Measurements from ENCODE around the gene MEIOB.

Gene MEIOB

DNA sequence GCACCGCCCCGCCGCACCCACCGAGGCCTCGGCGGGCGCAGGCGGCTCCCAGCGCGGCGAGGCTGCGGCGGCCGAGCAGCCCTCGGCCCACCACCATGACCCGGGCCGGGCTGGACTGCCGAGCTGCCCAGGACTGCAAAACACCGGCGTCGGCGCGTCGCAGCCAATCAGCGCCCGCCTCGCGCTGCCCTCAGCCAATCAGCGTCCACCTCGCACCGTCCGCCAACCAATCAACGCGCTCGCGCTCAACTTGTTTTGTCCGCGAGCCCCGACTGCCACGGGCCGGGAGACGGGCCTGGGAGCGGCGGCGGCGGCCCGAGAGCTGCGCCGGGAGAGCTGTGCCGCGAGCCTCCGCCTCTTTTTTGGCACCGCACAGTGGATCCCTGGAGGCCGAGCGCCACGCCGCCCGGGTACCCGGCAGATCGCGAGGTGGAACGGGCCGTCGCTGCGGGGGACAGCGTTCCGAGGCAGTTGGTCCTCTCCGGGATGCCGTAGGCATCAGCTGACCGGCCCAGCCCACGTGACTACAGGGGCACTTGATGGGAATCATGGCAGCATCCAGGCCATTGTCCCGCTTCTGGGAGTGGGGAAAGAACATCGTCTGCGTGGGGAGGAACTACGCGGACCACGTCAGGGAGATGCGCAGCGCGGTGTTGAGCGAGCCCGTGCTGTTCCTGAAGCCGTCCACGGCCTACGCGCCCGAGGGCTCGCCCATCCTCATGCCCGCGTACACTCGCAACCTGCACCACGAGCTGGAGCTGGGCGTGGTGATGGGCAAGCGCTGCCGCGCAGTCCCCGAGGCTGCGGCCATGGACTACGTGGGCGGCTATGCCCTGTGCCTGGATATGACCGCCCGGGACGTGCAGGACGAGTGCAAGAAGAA is 45.0 kb downstream of the MEIOB start, which contains the start of the genes FAHD1 and HAGH:
Gene FAHD1, plus strand, starts transcription at position 516 of the 883 bp plus-strand sequence. Its CDS starts 33 bp downstream, at position 549.
Gene HAGH, minus strand, starts transcription at position 135 of the 883 bp plus-strand sequence. Its CDS starts 38 bp downstream, at position 97.
- DNase-seq = peak; percentile 96

DNA sequence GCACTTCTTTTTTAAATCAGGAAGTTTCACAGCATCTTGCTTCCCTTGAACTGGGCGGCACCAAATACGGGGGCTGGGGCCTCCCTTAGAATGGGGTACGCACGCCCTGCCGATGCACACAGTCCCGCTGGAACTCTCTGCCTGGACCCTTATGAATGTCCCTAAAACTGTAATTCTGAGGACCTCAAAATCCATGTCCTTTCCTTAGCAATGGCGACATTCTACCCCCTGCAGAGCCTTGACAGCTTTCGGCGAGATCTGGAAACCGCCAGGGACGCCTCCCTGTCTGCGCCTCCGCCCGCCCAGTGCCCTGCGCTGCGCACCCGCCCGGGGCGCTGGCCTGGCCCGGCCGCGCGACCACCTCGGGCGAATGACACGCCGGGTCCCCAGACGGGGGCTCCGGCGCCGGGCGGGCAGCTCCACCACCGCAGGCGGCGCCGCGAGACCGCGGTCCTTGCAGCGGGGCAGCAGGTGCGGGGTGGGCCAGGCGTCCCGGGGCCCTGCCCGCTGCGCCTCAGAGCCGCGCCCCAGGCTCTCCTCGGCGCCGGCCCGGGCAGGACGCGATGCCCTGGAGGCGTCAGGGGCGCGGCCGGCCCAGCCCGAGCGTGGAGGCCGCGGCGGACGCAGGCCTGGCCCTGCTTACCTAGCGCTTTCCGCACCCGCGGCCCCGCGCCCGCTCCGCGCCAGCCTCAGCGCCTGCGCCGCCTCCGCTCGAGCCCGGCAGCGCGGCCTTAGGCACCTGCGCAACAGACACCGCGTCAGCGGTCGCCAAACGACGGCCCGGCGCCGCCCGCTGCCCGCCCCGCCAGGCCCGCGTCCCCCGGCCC is 45.9 kb downstream of the MEIOB start:
- peak; percentile 90 for DNase-seq

DNA sequence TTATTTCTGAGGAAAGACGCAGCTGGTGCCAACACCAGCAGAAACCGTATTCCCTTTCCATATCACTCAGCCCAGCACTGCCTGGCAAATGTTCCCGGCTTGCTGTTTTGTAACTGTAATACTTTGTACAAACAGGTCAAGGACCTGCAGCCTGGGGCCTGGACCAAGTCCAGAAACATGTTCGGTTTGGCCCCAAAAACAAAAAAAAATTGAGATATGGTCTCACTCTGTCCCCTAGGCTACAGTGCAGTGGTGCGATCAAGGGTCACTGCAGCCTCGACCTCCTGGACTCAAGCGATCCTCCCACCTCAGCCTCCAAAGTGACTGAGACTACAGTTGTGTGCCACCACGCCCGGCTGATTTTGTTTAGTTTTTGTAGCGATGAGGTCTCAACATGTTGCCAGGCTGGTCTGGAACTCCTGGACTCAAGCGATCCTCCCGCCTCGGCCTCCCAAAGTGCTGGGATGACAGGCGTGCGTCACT is 46.5 kb downstream of the MEIOB start:
- no peak for DNase-seq

- DNase-seq = no peak
These were observed 48.1 kb downstream of the MEIOB start for GRCh38 chr16:1823821-1824220.

GRCh38 chr16:1822801-1823200 is 49.2 kb downstream of the MEIOB start:
- no peak for DNase-seq

- no peak for DNase-seq
These were observed 49.9 kb downstream of the MEIOB start for GRCh38 chr16:1821861-1822611.

DNA sequence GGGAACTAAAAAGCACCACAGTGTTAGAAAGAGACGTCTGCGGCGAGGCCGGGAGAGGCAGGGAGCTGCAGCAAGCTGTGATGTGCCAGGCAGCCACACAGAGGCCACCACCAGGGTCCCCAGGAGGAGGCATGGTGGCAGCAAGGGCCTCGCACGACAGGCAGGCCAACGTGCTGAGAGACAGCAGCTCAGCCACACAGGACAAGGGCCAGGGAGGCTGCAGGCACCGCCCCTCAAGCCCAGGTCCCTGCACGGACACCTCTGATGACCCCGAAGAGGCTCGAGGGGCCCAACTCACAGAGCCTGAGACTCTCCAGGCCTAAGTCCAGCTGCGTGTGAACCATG is 51.0 kb downstream of the MEIOB start:
- no peak for DNase-seq

DNA sequence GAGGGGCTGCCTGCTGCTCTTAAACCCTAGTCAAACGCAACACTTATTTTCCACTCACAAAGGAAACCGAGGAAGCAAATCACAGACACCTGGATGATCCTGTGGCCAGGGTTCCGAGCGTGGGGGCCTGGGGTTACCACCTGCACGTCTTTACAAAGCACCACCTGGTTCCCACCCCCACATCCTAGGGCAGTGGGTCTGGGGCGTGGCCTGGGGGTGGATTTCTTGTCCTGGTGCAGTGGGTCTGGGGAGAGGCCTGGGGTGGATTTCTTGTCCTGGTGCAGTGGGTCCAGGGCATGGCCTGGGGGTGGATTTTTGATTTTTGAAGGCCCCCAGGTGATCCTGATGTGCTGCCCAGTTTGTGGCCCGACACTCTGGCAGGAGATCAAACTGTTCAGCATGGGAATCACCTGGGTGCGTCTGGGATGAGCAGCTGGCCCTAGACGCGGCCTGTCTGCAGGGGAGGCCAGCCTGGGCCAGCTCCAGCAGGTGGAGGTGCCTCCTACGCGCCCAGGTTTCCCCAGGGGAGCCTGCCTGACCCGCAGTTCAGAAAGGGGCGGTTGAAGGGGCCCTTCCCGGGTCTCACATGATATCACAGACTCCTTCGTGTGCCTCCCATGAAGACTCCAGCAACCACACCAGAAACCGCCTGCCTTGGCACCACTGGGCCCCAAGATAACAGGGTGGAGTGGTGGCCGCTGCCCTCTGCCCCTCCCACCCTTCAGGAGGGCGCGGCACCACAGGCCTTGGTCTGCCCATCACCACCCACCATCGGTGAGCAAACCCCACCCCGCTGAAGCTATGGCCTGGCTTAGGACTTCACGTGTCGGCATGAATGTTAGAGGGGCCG is 51.6 kb downstream of the MEIOB start:
- no peak for DNase-seq

DNA sequence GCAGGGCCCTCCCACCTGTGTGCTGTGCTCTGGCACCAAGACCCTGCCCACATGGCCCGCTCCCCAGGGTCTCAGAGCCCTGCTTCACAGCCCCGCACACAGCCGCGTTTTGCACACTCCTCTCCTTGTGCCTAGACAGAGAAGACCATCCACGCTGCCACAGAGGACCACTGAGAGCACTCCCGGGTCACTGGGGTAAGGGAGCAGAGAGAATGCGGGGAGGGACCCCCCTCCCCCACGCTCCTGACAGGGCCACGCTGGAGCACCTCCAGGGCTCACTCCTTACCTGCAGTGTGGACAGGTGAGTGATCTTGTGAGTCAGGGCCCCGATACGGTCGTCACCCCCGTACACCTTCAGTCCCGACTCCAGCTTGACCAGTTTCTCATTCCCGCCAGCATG is 52.4 kb downstream of the MEIOB start:
- no peak for DNase-seq

DNA sequence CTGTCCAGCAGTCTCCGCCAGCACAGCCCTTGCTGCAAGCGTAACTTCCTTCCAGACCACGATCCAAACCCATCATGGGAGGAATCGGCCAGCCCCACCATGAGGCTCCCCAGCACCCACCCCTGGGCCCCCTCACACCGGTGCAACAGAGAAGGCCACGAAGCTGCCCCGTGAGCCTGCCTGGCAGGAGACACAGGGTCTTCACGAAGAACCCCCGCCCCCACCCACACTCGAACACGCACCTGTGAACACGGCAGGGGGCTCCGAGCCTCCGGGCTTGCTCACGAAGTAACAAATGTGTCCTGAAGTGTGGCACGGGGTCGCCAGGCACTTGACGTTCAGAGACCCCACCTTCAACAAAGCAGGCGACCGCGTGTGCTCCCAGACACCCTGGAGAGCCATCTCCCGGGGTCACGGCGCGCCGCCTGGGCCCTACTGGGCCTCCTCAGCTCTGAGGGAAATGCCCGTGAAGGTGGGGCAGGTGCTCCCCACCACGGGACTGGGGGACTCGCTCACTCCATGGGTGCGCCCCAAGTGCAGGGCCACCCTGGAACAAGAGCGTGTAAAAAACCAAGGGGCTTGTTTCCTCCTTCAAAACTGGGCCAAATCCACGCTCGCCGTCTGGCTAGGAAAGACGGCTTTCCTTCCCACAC is 53.0 kb downstream of the MEIOB start:
- no peak for DNase-seq

- DNase-seq = no peak
These were observed 53.6 kb downstream of the MEIOB start for GRCh38 chr16:1818204-1818872.

DNA sequence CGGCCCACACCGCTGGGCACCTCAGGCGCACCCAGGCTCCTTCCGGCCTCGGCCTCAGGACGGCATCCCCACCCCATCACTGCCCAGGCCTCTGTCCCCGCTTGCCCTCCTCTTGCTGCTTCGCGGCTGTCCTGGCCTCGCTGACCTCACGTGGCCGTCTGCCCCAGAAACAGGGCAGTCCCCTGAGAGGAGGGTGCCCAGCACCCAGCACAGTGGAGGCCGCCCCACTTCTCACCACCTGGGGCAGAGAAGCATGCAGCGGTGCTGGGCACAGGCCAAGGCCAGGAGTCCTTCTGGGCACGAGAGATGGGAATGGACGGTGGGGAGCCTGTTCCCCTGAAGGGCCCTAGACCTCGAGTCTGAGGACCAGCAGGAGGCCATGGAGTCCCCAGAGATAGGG is 54.2 kb downstream of the MEIOB start:
- no peak for DNase-seq

DNA sequence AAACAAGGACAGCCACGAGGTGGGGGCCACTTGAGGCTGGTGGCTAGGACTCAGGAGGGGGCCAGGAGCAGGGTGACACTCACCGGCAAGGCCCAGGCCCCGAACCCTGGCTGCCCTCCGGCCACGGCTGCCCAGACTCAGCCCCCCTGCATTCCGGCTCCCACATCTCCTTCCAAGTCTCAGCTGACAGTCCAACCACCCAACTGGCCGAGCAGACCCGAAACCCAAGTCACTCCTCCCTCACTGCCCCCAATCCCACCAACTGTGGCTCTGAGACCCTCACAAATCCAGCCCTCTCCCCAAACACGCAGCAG is 54.7 kb downstream of the MEIOB start:
- DNase-seq = no peak

GRCh38 chr16:1816396-1817275 is 55.3 kb downstream of the MEIOB start:
- no peak for DNase-seq

DNA sequence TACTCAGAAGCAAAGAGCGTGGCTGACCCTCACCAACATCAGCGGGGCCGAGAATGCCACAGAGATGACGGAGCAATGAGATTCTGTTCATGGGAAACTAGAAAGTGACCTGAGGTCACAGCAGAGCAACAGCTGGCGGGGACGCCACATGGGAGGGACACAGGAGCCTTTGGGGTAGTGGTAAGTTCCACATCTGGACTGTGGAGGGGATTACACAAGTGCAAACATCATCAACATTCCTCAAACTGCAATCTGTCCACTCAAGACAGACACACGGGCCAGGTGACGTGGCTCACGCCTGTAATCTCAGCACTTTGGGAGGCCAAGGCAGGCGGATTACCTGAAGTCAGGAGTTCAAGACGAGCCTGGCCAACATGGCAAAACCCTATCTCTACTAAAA is 56.5 kb downstream of the MEIOB start:
- DNase-seq = no peak

GRCh38 chr16:1812732-1813163 is 59.2 kb downstream of the MEIOB start:
- peak; percentile 80 for DNase-seq

- no peak for DNase-seq
These were observed 61.4 kb downstream of the MEIOB start for GRCh38 chr16:1810536-1810935.

GRCh38 chr16:1810106-1810505 is 61.9 kb downstream of the MEIOB start:
- no peak for DNase-seq

DNA sequence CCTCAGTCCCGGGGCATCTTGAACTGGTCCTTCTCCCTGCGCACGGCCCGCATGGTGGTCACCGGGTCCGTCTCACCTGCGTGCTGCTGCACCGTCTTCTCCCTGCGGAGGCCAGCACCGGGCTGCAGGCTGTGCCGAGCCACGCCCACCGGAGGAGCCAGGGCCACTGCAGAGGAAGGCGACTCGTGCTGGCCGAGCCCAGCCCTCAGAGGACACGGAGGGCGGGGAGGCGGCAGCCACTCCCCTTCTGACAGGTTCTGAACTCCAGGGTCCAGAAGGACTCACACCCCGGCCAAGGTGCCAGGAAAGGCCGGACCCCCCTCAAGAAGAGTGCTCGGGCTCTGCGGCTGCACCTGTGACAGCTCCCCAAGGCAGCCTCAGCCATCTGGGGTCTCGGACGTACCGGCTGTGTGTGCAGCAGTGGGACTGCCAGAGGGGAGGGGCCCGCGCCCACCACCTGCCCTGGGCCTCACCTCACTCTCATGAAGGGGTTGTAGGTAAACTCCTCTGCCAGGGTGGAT is 62.6 kb downstream of the MEIOB start:
- DNase-seq = no peak

DNA sequence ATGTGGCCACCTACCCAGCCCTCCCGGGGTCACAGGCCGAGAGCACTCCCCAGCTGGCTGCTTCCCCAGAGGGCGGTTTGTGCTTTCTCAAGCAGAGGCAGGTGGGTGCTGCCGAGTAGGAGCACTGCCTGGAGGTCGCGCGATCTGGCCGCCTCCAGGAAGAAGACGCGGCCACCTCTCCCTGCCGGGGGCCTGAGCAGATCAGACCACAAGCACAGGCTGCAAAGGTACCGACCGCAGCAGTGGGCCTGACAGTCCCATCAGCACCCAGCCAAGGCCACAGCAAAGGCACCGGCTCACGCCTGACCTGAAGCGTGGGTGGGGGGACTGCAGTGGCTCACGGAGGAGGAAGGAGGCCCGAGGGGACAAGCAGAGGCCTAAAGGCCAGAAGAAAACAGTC is 63.3 kb downstream of the MEIOB start:
- no peak for DNase-seq
